Ascending aorta (tissue), 2 donors: ENCODE results near the gene KLHL12. TPM values are rescaled to one million over a fixed set of nuclear protein-coding genes. Genes with fewer than 3 reads are reported as not detected.
A peak's percentile ranks its signal among the peaks of the same experiment; 100 is the strongest.

Source experiments
- DNase-seq, 2 donors: peaks; one replicate each; pipeline ENCODE4 v3.0.0-alpha.2; 2019; ENCODE audit warnings: low spot score in 2 of 2
- H3K27ac ChIP-seq, 2 donors: fragments of 200-600 bp; sonication (generic); one replicate each; pipeline ENCODE4 v1.5.1; 2016 to 2017; ENCODE audit warnings: mild to moderate bottlenecking in 1 of 2
- H3K27me3 ChIP-seq: fragments of 200-600 bp; sonication (generic); one replicate; pipeline ENCODE4 v1.5.1; 2017
- H3K36me3 ChIP-seq, 2 donors: fragments of 200-600 bp; sonication (generic); one replicate each; pipeline ENCODE4 v1.5.1; 2016
- H3K4me1 ChIP-seq, 2 donors: fragments of 200-600 bp; sonication (generic); one replicate each; pipeline ENCODE4 v1.5.1; 2016 to 2017; ENCODE audit warnings: mild to moderate bottlenecking in 1 of 2
- H3K4me3 ChIP-seq, 2 donors: fragments of 200-600 bp; sonication (generic); one replicate each; pipeline ENCODE4 v1.5.1; 2016 to 2017; ENCODE audit warnings: mild to moderate bottlenecking in 1 of 2
- H3K9me3 ChIP-seq, 2 donors: fragments of 200-600 bp; sonication (generic); one replicate each; pipeline ENCODE4 v1.5.1; 2016
- intact Hi-C: fragments of 100-400 bp; cut with DNase I; formaldehyde crosslinking; loops from one replicate; pipeline ENCODE4 v1.15.1; 2023
- total RNA-seq: library from RNA; depleted of rRNA; stranded (reverse); fragments of >200 nt; gene quantifications from one replicate; pipeline ENCODE4 v1.1.0, GENCODE V29; 2016
- TF ChIP-seq, protein P1 (sequence below), 3 experiments: fragments of 200-600 bp in 2 of 3; fragments of 450-650 bp in 1 of 3; sonication (generic) in 2 of 3; IDR thresholded peaks; one replicate each; pipeline ENCODE4 v1.5.1; 2016 to 2019; ENCODE audit warnings: antibody characterized with exemption in 3 of 3, mild to moderate bottlenecking in 1 of 3, moderate library complexity in 1 of 3

Gene KLHL12
- total RNA-seq, 1 donor from 2014 or later: 17.8 TPM

DNA sequence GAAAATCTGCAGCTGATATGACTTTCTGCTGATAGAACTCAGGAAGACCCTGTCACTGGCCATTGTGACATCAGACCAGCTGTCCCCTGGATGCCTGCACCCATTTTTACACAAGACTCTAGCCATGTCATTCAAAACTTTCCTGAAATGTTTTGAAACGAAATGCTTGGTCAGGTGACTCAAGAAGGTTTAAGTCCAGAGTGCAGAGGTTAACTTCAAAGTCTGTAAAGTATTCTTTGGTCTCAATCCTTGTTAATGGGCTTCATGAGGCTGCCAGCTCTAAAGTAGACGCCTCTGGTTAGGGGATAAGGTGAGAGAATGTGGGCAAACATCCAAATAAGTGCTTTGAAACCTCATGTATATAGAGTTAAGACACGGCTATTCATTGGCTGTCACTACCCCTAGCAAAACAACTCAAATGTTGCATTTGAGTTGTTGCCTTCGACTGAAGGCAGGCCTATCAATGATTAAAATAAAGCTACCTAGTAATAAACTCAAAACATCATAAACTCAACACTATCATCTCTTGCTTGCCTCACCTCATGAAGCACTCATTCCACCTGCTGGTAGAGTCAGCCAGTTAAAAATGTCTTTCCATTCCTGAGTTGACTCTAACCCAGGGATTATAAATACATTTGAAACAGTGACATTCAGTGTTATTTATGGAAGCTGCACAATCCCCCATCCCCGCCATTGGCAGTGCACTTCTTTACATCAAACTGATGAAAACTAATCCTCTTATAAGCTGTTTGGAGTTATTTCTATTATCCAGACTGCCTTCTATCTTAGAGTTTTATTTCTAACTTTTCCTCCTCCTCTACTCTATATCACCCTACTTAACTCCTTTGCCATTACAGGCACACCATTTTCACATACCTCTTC is 64.1 kb downstream of the KLHL12 start:
- DNase-seq: no peak
- TF ChIP-seq, protein P1, sequence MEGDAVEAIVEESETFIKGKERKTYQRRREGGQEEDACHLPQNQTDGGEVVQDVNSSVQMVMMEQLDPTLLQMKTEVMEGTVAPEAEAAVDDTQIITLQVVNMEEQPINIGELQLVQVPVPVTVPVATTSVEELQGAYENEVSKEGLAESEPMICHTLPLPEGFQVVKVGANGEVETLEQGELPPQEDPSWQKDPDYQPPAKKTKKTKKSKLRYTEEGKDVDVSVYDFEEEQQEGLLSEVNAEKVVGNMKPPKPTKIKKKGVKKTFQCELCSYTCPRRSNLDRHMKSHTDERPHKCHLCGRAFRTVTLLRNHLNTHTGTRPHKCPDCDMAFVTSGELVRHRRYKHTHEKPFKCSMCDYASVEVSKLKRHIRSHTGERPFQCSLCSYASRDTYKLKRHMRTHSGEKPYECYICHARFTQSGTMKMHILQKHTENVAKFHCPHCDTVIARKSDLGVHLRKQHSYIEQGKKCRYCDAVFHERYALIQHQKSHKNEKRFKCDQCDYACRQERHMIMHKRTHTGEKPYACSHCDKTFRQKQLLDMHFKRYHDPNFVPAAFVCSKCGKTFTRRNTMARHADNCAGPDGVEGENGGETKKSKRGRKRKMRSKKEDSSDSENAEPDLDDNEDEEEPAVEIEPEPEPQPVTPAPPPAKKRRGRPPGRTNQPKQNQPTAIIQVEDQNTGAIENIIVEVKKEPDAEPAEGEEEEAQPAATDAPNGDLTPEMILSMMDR (IDR thresholded peaks at IDR 0.05): no peak
- no peak overlapping the region for H3K27ac ChIP-seq
- H3K4me1 ChIP-seq: peaks cover 3 to 5% of the 10 kb centered on the region in 2 donors
- no peaks in the 10 kb centered on the region for H3K36me3 ChIP-seq
- no peak overlapping the region for H3K4me3 ChIP-seq
- H3K27me3 ChIP-seq: no peaks in the 10 kb centered on the region
- intact Hi-C loops: loop anchor here (5.0 kb wide), 1 partner anchor 104 kb away; the partner anchor contains the start of gene CYB5R1
- H3K9me3 ChIP-seq: no peaks in the 10 kb centered on the region

DNA sequence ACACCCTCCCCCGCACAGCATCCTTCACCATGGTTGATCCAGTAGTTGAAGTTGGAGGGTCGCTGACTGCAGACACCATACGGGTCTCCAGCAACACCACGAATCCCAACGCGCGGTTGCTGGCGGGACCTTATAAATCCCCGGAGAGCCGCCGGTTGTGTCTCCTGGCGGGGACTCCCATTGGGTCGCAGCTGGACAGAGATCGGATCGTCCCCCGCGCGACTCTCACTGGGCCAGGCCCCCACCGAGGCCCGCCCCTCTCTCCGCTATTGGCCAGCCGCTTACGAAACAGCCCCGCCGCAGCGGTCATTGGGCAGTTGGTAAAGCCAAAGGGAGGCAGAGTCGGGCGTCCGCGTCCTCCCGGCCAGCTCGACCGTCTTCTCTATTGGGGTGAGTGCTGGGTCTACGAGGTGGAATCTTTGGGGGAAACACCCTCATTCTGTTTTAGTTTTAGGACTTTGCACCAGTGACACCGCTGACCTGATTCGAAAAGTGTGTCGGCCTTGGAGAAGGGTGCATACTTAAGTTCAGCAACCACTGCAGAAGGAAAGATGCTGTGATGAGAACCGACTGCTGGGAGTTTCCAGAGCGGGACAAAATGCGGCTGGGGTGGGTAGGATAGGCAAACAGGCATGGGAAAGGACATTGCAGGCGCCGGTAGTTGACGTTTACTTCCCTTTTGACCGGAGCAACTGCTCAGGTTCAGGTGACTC is 65.5 kb downstream of the KLHL12 start:
- Histone ChIP-seq H3K4me1 (peaks cover 3 to 5% of the 10 kb centered on the region in 2 donors), H3K9me3 (no peaks in the 10 kb centered on the region), H3K4me3 (peak overlapping the region; percentile 72 to 89), H3K27me3 (no peaks in the 10 kb centered on the region), H3K27ac (no peak overlapping the region), H3K36me3 (no peaks in the 10 kb centered on the region)
- intact Hi-C loops: loop anchor here (1.0 to 5.0 kb wide), 3 partner anchors 27 to 106 kb away; partner anchors contain the start of genes CYB5R1 and KDM5B
- DNase-seq: peak; percentile 72 to 95
- TF ChIP-seq, protein P1 (IDR thresholded peaks at IDR 0.05): no peak

DNA sequence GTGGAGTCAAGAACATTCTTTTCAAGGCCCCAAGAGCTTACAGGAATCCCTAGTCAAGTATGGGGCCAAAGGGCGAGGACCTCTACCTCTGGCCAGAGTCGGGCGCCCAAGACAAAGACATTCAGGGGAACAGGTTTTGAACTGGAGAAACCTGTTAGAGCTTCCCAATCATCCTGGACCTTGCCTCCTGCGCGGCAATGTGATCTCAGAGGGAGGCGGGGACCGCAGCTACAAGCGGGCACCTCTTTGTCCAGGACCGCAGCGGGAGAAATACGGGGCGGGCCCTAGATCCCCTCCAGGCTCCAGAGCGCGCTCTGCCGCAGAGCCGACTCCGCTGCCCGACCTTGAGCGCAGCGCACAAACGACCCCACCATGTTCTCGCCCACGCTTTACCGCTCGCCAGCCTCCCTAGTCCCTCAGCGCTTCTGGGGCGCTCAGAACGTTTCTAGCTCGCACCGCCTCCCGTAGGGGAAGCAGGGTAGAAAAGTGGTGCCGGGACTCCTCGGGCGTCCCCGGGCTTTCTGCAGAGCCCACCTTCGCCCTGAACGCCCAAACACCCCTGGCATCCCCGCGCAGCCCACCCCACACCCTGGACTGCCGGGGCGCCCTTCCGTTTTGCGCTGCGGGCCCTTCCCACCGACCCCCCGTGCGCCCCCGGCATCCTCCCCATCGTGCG is 66.2 kb downstream of the KLHL12 start:
- H3K36me3 ChIP-seq: no peaks in the 10 kb centered on the region
- H3K4me3 ChIP-seq: peak overlapping the region; percentile 72 to 89
- peaks cover 3 to 5% of the 10 kb centered on the region in 2 donors for H3K4me1 ChIP-seq
- H3K9me3 ChIP-seq: no peaks in the 10 kb centered on the region
- intact Hi-C loops: loop anchor here (1.0 to 5.0 kb wide), 3 partner anchors 27 to 106 kb away; partner anchors contain the start of genes CYB5R1 and KDM5B
- peak in 1 of 2 donors; percentile 66 for DNase-seq
- H3K27ac ChIP-seq: no peak overlapping the region
- TF ChIP-seq, protein P1 (IDR thresholded peaks at IDR 0.05): no peak
- no peaks in the 10 kb centered on the region for H3K27me3 ChIP-seq

DNA sequence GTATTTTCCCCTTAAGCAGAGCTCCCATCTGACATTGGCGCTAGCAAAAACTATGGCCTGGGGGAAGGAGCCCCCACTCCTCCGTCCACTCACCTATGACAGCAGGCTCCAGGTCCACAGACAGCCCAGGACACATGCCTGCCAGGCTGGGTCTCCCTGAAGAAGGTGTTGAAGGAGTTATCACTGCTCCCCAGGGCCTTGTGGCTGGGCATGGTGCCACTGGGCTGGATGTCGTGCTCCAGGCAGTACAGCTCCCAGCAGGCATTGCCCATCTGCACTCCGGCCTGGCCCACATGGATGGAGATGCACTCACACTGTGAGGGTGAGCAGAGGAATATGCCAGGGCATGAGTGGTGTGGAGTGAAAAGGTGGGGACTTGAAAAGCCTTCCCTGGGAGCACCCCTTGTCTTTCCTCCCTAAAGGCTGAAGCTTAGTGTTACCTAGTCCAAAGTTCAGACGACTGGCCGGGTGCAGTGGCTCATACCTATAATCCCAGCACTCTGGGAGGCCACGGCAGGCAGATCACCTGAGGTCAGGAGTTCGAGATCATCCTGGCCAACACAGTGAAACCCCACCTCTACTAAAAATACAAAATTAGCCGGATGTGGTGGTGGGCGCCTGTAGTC is 68.1 kb downstream of the KLHL12 start:
- Histone ChIP-seq H3K36me3 (no peaks in the 10 kb centered on the region), H3K27ac (no peak overlapping the region), H3K9me3 (no peaks in the 10 kb centered on the region), H3K27me3 (no peaks in the 10 kb centered on the region), H3K4me1 (peaks cover 3 to 5% of the 10 kb centered on the region in 2 donors), H3K4me3 (no peak overlapping the region)
- intact Hi-C loops: no loop called here
- TF ChIP-seq, protein P1 (IDR thresholded peaks at IDR 0.05): no peak
- DNase-seq: no peak

DNA sequence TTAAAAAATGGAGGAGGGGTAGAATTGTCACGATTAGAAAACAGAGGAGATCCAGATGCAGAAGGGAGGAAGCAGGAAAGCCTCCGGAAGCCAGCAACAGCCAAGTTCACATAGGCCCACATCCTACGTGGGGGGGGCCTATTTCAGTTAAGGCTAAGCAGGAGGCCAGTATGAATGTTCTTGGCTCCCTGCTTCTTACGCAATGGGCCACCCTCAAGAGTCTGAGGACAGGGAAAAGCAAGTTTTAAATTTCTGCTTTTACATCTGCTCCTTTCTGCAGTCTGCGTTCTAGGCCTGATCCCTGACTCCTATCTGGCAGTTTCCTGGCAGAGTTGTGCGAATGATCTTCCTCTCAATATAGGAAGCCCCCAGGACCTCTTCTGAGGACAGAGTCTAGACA is 68.7 kb downstream of the KLHL12 start:
- TF ChIP-seq, protein P1 (IDR thresholded peaks at IDR 0.05): no peak
- Histone ChIP-seq H3K4me3 (no peak overlapping the region), H3K27ac (no peak overlapping the region), H3K4me1 (peaks cover 3 to 5% of the 10 kb centered on the region in 2 donors), H3K27me3 (no peaks in the 10 kb centered on the region), H3K9me3 (no peaks in the 10 kb centered on the region), H3K36me3 (no peaks in the 10 kb centered on the region)
- DNase-seq: peak in 1 of 2 donors; percentile 73
- intact Hi-C loops: no loop called here
